K562 treated with DMSO at 1 percent for 12 hours (cell line): ENCODE results near the gene TMEM232. TPM values are rescaled to one million over a fixed set of nuclear protein-coding genes. Genes with fewer than 3 reads are reported as not detected.

Experiments used
- total RNA-seq: library from RNA; unstranded; fragments of 300-600 nt; gene quantifications from 2 replicates; pipeline ENCODE4 v1.2.3, GENCODE V29; 2022; ENCODE audit not compliant: insufficient read depth

TMEM232 gene
- total RNA-seq, result not detected in 2 replicates

DNA sequence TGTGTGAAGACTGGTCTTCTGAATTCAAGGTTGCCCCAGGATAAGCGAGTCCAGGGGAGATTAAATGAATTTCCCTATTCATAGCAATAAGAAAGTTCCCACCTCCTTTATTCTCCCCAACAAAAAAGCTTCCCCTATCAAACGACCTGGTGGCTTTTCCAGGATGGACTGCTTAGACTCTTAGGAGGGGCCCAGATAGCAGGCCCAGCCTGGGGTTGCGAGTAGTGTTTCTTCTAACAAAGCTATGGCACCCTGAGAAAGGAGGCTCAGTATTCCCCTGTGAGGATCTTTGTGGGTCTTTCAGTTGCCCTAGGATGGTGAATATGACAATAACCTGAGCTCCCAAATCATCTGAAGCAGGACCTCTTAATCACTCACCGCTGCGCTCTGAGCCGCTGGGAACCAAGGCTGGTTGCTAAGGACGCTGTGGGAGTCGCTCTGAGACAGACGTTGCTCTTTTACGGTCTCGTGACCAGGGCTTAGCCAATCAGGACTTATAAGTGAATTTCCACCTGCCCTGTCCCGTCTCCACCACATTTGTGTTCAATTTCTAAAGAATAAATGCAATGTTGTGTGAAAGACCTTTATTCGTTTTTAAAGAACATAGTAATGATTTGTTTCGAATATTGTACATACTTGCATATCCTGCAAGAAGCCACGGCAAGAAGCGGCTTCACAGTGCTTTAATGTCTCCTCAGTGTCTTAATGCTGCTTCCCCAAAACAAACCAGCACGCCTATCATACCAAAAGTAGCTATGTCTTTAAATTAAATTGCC is at the start of gene TMEM232:
Gene TMEM232, minus strand, starts transcription at position 423 of the 776 bp plus-strand sequence. CDS start 59,319 bp downstream, outside the sequence.

GRCh38 chr5:110738812-110739651 is 12.6 kb upstream of the TMEM232 start, which contains the start of gene SLC25A46:
Gene SLC25A46 (plus strand): TSS chr5:110739007. CDS start chr5:110739120, 113 bp downstream.

Other genes with a start within 250 kb of the TMEM232 start
- gene SLC25A46, start 12.3 kb upstream of the TMEM232 start, total RNA-seq, result 11.8 and 33.5 TPM in 2 replicates